HepG2 (cell line): ENCODE results near the gene SGMS1.

Source experiments
- ATAD3A ChIP-seq: sonication (generic); formaldehyde crosslinking; IDR thresholded peaks from 2 replicates; pipeline ENCODE4 v1.4.0; 2020; ENCODE audit warnings: missing genetic modification reagents
- CREM ChIP-seq, 2 experiments: sonication (generic) in 1 of 2; formaldehyde crosslinking in 1 of 2; IDR thresholded peaks; 2 replicates each; pipeline versions ENCODE4 v1.4.0 to v1.6.1; 2016 to 2020; ENCODE audit warnings: antibody characterized with exemption in 1 of 2, mild to moderate bottlenecking in 1 of 2, missing genetic modification reagents in 1 of 2
- POLR2A ChIP-seq, 2 experiments: IDR thresholded peaks; 2 replicates each; pipeline ENCODE4 v1.6.1; 2011; ENCODE audit warnings: low read depth in 2 of 2, low read length in 2 of 2, mild to moderate bottlenecking in 1 of 2, moderate library complexity in 1 of 2; ENCODE audit not compliant: insufficient read depth in 1 of 2
- SMAD3 ChIP-seq: sonication (generic); formaldehyde crosslinking; IDR thresholded peaks from 2 replicates; pipeline ENCODE4 v1.4.0; 2020; ENCODE audit warnings: missing genetic modification reagents
- SP1 ChIP-seq, 2 experiments: fragments of 450-650 bp in 1 of 2; sonication (generic) in 1 of 2; formaldehyde crosslinking in 1 of 2; IDR thresholded peaks; 2 replicates each; pipeline versions ENCODE4 v1.4.0 to v1.6.1; 2016 to 2020; ENCODE audit warnings: missing genetic modification reagents in 1 of 2
- ZNF552 ChIP-seq: sonication (generic); formaldehyde crosslinking; IDR thresholded peaks from 2 replicates; pipeline ENCODE4 v1.9.0; 2022; ENCODE audit warnings: missing genetic modification reagents, mild to moderate bottlenecking, borderline replicate concordance
- TF ChIP-seq, protein P1 (sequence below): sonication (generic); formaldehyde crosslinking; IDR thresholded peaks from 2 replicates; pipeline ENCODE4 v1.8.1; 2023; ENCODE audit warnings: mild to moderate bottlenecking, missing genetic modification reagents, borderline replicate concordance
- TF ChIP-seq, protein P2 (sequence below): sonication (generic); formaldehyde crosslinking; IDR thresholded peaks from 2 replicates; pipeline ENCODE4 v1.5.0; 2020; ENCODE audit warnings: mild to moderate bottlenecking, missing genetic modification reagents, moderate library complexity
- TF ChIP-seq, protein P3 (sequence below): IDR thresholded peaks from 2 replicates; pipeline ENCODE4 v1.6.1; 2012; ENCODE audit warnings: inconsistent platforms
- TF ChIP-seq, protein P4 (sequence below): sonication (generic); formaldehyde crosslinking; IDR thresholded peaks from 2 replicates; pipeline ENCODE4 v1.5.1; 2020; ENCODE audit warnings: missing genetic modification reagents, mild to moderate bottlenecking, borderline replicate concordance

DNA sequence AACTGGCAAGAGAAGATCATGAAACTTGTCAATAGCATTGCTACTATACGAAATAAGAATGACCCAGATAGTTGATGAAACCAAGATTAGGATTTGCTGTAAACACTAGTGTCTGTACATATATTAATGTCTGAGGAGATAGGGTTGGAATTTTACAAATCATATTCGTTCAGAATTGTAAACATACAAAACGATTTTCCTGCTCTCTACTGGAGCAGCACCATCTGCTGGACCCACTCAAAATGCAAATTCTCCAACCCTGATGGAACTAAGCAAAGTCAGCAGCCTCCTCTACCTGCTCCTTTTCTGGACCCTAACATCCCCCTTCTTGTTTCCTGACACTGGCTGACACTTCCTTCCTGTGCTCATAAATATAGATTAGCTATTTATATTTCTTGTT is 29.4 kb upstream of the SGMS1 start:
- TF ChIP-seq, protein P1, sequence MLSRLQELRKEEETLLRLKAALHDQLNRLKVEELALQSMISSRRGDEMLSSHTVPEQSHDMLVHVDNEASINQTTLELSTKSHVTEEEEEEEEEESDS (CRISPR knock-in tag), result no peak
- TF ChIP-seq, protein P2, sequence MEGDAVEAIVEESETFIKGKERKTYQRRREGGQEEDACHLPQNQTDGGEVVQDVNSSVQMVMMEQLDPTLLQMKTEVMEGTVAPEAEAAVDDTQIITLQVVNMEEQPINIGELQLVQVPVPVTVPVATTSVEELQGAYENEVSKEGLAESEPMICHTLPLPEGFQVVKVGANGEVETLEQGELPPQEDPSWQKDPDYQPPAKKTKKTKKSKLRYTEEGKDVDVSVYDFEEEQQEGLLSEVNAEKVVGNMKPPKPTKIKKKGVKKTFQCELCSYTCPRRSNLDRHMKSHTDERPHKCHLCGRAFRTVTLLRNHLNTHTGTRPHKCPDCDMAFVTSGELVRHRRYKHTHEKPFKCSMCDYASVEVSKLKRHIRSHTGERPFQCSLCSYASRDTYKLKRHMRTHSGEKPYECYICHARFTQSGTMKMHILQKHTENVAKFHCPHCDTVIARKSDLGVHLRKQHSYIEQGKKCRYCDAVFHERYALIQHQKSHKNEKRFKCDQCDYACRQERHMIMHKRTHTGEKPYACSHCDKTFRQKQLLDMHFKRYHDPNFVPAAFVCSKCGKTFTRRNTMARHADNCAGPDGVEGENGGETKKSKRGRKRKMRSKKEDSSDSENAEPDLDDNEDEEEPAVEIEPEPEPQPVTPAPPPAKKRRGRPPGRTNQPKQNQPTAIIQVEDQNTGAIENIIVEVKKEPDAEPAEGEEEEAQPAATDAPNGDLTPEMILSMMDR, result peak; percentile 63
- TF ChIP-seq SP1 (IDR thresholded peaks at IDR 0.05) (no peak), SP1 (CRISPR knock-in tag; IDR thresholded peaks at IDR 0.05) (no peak), POLR2A (IDR thresholded peaks at IDR 0.05; ENCODE audit: insufficient read depth in 1 of 2, low read depth in 2 of 2, low read length in 2 of 2) (no peak), ZNF552 (CRISPR knock-in tag) (no peak), SMAD3 (no peak), ATAD3A (CRISPR knock-in tag) (no peak), CREM (IDR thresholded peaks at IDR 0.05) (no peak), CREM (CRISPR knock-in tag; IDR thresholded peaks at IDR 0.05) (no peak)
- TF ChIP-seq, protein P3, sequence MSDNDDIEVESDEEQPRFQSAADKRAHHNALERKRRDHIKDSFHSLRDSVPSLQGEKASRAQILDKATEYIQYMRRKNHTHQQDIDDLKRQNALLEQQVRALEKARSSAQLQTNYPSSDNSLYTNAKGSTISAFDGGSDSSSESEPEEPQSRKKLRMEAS, result no peak
- TF ChIP-seq, protein P4, sequence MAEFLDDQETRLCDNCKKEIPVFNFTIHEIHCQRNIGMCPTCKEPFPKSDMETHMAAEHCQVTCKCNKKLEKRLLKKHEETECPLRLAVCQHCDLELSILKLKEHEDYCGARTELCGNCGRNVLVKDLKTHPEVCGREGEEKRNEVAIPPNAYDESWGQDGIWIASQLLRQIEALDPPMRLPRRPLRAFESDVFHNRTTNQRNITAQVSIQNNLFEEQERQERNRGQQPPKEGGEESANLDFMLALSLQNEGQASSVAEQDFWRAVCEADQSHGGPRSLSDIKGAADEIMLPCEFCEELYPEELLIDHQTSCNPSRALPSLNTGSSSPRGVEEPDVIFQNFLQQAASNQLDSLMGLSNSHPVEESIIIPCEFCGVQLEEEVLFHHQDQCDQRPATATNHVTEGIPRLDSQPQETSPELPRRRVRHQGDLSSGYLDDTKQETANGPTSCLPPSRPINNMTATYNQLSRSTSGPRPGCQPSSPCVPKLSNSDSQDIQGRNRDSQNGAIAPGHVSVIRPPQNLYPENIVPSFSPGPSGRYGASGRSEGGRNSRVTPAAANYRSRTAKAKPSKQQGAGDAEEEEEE (CRISPR knock-in tag), result no peak
